Vagina (tissue), 2 donors: Measurements from ENCODE around the gene TEKT1. TPM values are rescaled to one million over a fixed set of nuclear protein-coding genes. Genes with fewer than 3 reads are reported as not detected.

Experiments used
- DNase-seq, 2 donors: peaks; one replicate each; pipeline ENCODE4 v3.0.0-alpha.2; 2017; ENCODE audit errors: extremely low spot score in 2 of 2
- H3K27ac ChIP-seq: fragments of 200-600 bp; sonication (generic); one replicate; pipeline ENCODE4 v1.5.1; 2019
- H3K27me3 ChIP-seq: fragments of 200-600 bp; sonication (generic); one replicate; pipeline ENCODE4 v1.5.1; 2019
- H3K36me3 ChIP-seq, 2 donors: fragments of 200-600 bp; sonication (generic); one replicate each; pipeline ENCODE4 v1.5.1; 2017 to 2019
- H3K4me1 ChIP-seq: fragments of 200-600 bp; sonication (generic); one replicate; pipeline ENCODE4 v1.5.1; 2019
- H3K4me3 ChIP-seq, 2 donors: fragments of 200-600 bp; sonication (generic); 1 replicate in 1 of 2; 2 replicates in 1 of 2; pipeline ENCODE4 v1.5.1; 2016 to 2019
- H3K9me3 ChIP-seq: fragments of 200-600 bp; sonication (generic); one replicate; pipeline ENCODE4 v1.5.1; 2019
- POLR2A ChIP-seq, 2 donors: fragments of 450-650 bp; IDR thresholded peaks; one replicate each; pipeline ENCODE4 v1.6.1; 2017; ENCODE audit warnings: antibody characterized with exemption in 2 of 2, mild to moderate bottlenecking in 2 of 2, moderate library complexity in 2 of 2
- POLR2AphosphoS5 ChIP-seq, 2 donors: sonication (generic); formaldehyde crosslinking; IDR thresholded peaks; one replicate each; pipeline ENCODE4 v1.9.0; 2017; ENCODE audit warnings: antibody characterized with exemption in 2 of 2, mild to moderate bottlenecking in 2 of 2, low read depth in 1 of 2; ENCODE audit not compliant: insufficient read depth in 1 of 2
- intact Hi-C: fragments of 100-400 bp; cut with DNase I; formaldehyde crosslinking; loops from one replicate; pipeline ENCODE4 v1.15.1; 2023
- total RNA-seq: library from RNA; depleted of rRNA; stranded (reverse); fragments of >200 nt; gene quantifications from one replicate; pipeline ENCODE4 v1.2.3, GENCODE V29; 2016
- TF ChIP-seq, protein P1 (sequence below), 3 experiments: fragments of 450-650 bp in 2 of 3; fragments of 200-600 bp in 1 of 3; sonication (generic) in 1 of 3; IDR thresholded peaks; one replicate each; pipeline ENCODE4 v1.5.1; 2017 to 2019; ENCODE audit warnings: antibody characterized with exemption in 3 of 3, mild to moderate bottlenecking in 2 of 3, moderate library complexity in 2 of 3

The TEKT1 gene
- total RNA-seq, 1 donor from 2014 or later, result not detected

DNA sequence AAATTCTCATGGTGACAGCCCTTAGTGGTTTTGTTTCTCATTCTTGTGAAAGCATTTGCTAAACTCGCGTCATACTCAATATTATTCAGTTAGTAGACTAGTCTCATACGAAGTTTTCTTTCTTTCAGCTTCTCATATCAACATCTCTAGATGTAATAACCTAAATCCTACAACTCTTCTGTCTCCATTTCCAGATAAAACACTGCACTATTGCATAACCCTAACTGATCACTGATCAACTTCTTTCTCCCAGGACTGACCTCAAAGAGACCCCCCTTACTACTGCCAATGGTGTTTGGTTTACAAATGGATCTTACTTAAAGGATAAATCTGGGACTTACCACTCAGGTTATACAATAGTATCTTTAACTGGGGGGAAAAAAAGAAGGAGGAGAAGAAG, 36.3 kb upstream of the TEKT1 start:
- TF ChIP-seq, protein P1, sequence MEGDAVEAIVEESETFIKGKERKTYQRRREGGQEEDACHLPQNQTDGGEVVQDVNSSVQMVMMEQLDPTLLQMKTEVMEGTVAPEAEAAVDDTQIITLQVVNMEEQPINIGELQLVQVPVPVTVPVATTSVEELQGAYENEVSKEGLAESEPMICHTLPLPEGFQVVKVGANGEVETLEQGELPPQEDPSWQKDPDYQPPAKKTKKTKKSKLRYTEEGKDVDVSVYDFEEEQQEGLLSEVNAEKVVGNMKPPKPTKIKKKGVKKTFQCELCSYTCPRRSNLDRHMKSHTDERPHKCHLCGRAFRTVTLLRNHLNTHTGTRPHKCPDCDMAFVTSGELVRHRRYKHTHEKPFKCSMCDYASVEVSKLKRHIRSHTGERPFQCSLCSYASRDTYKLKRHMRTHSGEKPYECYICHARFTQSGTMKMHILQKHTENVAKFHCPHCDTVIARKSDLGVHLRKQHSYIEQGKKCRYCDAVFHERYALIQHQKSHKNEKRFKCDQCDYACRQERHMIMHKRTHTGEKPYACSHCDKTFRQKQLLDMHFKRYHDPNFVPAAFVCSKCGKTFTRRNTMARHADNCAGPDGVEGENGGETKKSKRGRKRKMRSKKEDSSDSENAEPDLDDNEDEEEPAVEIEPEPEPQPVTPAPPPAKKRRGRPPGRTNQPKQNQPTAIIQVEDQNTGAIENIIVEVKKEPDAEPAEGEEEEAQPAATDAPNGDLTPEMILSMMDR (IDR thresholded peaks at IDR 0.05), result no peak
- TF ChIP-seq POLR2AphosphoS5 (IDR thresholded peaks at IDR 0.05; ENCODE audit: insufficient read depth in 1 of 2, low read depth in 1 of 2) (no peak), POLR2A (IDR thresholded peaks at IDR 0.05) (no peak)
- Histone ChIP-seq H3K4me1 (no peaks in the 10 kb centered on the region), H3K36me3 (no peaks in the 10 kb centered on the region), H3K4me3 (no peak overlapping the region), H3K27ac (no peak overlapping the region), H3K9me3 (no peaks in the 10 kb centered on the region), H3K27me3 (no peaks in the 10 kb centered on the region)
- DNase-seq, result no peak
- intact Hi-C loops, result no loop called here

DNA sequence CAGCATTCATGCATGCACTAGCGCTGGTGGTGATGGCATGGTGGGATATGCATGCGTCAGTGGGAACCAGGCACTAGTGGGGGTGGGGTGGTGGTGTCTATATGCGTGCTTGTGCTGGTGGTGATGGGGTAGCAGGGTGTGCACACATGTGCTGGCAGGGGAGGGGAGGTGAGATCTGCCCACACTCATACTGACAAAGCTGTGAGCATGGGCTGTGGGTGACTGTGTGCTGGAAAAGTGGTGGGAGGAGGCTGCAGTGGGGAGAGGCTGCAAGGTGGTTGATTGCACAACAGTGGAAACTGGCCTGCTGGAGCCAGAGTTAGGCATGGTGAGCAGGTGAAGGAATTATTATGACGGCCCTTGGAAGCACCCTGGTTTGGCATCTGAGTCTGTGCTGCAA, 31.3 kb upstream of the TEKT1 start:
- DNase-seq, result no peak
- intact Hi-C loops, result no loop called here

DNA sequence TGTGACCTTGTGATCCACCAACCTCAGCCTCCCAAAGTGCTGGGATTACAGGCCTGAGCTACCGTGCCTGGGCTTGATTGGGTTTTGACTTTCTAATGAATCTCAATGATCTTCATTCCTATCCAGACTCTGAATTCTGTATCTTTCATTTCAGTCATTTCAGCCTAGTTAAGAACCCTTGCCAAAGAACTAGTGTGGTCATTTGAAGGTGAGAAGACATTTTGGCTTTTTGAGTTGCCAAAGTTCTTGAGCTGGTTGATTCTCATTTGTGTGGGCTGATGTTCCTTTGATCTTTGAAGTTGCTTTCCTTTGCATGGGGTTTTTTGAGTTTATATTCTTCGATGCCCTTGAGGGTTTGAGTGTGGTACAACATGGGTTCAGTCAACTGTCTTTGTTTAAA, 30.6 kb upstream of the TEKT1 start:
- intact Hi-C loops, result no loop called here
- TF ChIP-seq POLR2AphosphoS5 (IDR thresholded peaks at IDR 0.05; ENCODE audit: insufficient read depth in 1 of 2, low read depth in 1 of 2), result no peak
- TF ChIP-seq POLR2A (IDR thresholded peaks at IDR 0.05), result no peak
- TF ChIP-seq, protein P1 (IDR thresholded peaks at IDR 0.05), result no peak
- Histone ChIP-seq H3K4me3 (no peak overlapping the region), H3K27ac (no peak overlapping the region), H3K4me1 (no peaks in the 10 kb centered on the region), H3K9me3 (no peaks in the 10 kb centered on the region), H3K27me3 (no peaks in the 10 kb centered on the region), H3K36me3 (no peaks in the 10 kb centered on the region)
- no peak for DNase-seq

More for the DNA sequence above, 31.3 kb upstream of the TEKT1 start:
- TF ChIP-seq, protein P1 (IDR thresholded peaks at IDR 0.05), result no peak
- TF ChIP-seq POLR2AphosphoS5 (IDR thresholded peaks at IDR 0.05; ENCODE audit: insufficient read depth in 1 of 2, low read depth in 1 of 2), result no peak
- TF ChIP-seq POLR2A (IDR thresholded peaks at IDR 0.05), result no peak
- Histone ChIP-seq H3K4me3 (no peak overlapping the region), H3K27me3 (no peaks in the 10 kb centered on the region), H3K9me3 (no peaks in the 10 kb centered on the region), H3K36me3 (no peaks in the 10 kb centered on the region), H3K27ac (no peak overlapping the region), H3K4me1 (no peaks in the 10 kb centered on the region)

- Histone ChIP-seq H3K9me3 (no peaks in the 10 kb centered on the region), H3K36me3 (no peaks in the 10 kb centered on the region), H3K27me3 (no peaks in the 10 kb centered on the region), H3K27ac (no peak overlapping the region), H3K4me1 (no peaks in the 10 kb centered on the region), H3K4me3 (no peak overlapping the region)
- no peak for DNase-seq
- TF ChIP-seq POLR2AphosphoS5 (IDR thresholded peaks at IDR 0.05; ENCODE audit: insufficient read depth in 1 of 2, low read depth in 1 of 2), result no peak
- intact Hi-C loops, result no loop called here
Measured at GRCh38 chr17:6857904-6858303, 26.4 kb upstream of the TEKT1 start.

DNA sequence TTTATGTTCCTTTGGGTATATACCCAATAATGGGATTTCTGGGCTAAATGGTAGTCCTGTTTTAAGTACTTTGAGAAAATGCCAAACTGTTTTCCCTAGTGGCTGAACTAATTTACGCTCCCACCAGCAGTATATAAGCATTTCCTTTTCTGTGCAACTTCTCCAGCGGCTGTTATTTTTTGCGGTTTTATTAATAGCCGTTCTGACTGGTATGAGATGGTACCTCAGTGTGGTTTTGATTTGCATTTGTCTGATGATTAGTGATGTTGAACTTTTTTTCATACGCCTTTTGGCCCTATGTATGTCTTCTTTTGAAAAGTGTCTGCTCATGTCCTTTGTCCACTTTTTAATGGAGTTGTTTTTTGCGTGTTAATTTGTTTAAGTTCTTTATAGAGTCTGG, 25.8 kb upstream of the TEKT1 start:
- TF ChIP-seq, protein P1 (IDR thresholded peaks at IDR 0.05), result no peak
- no peak for TF ChIP-seq POLR2AphosphoS5 (IDR thresholded peaks at IDR 0.05; ENCODE audit: insufficient read depth in 1 of 2, low read depth in 1 of 2)
- no peak for TF ChIP-seq POLR2A (IDR thresholded peaks at IDR 0.05)
- Histone ChIP-seq H3K9me3 (no peaks in the 10 kb centered on the region), H3K27me3 (no peaks in the 10 kb centered on the region), H3K36me3 (no peaks in the 10 kb centered on the region), H3K4me1 (no peaks in the 10 kb centered on the region), H3K4me3 (no peak overlapping the region), H3K27ac (no peak overlapping the region)
- no peak for DNase-seq
- intact Hi-C loops, result no loop called here

- DNase-seq, result no peak
- intact Hi-C loops, result no loop called here
- no peaks in the 10 kb centered on the region for H3K36me3 ChIP-seq
- no peaks in the 10 kb centered on the region for H3K27me3 ChIP-seq
- TF ChIP-seq POLR2AphosphoS5 (IDR thresholded peaks at IDR 0.05; ENCODE audit: insufficient read depth in 1 of 2, low read depth in 1 of 2), result no peak
- TF ChIP-seq POLR2A (IDR thresholded peaks at IDR 0.05), result no peak
- TF ChIP-seq, protein P1 (IDR thresholded peaks at IDR 0.05), result no peak
- H3K4me1 ChIP-seq, result no peaks in the 10 kb centered on the region
- no peak overlapping the region for H3K27ac ChIP-seq
- no peaks in the 10 kb centered on the region for H3K9me3 ChIP-seq
- H3K4me3 ChIP-seq, result no peak overlapping the region
Measured at GRCh38 chr17:6856051-6856450, 24.5 kb upstream of the TEKT1 start.
